T47D (cell line): ENCODE data around the gene FERMT2.
"Not testable (repeated sequence)": the region's sequence is repeated elsewhere in the genome, so short reads cannot be mapped to it uniquely, and the experiment has no call there.

ENCODE experiments used
- DNase-seq, 2 experiments: peaks; one replicate each; pipeline versions ENCODE4 v3.0.0 to v3.0.0-alpha.2; 2011 to 2012; ENCODE audit warnings: low read depth in 1 of 2, low spot score in 1 of 2
- JUND ChIP-seq: IDR thresholded peaks from 2 replicates; pipeline ENCODE4 v1.6.1; 2012; ENCODE audit warnings: low read depth
- in situ Hi-C: cut with HindIII; loops from 2 replicates; pipeline ENCODE4 v1.10.0; 2016; ENCODE audit warnings: low sequenced_read_pairs, low pct_unique_long_range_greater_than_20kb

FERMT2 gene

GRCh38 chr14:52868911-52869618 lies 81.8 kb downstream of the FERMT2 start:
- in situ Hi-C loops = no loop called here
- no peak for DNase-seq
- no peak for TF ChIP-seq JUND

GRCh38 chr14:52864893-52865292 lies 86.0 kb downstream of the FERMT2 start:
- DNase-seq, in situ Hi-C loops: not testable (repeated sequence)

DNA sequence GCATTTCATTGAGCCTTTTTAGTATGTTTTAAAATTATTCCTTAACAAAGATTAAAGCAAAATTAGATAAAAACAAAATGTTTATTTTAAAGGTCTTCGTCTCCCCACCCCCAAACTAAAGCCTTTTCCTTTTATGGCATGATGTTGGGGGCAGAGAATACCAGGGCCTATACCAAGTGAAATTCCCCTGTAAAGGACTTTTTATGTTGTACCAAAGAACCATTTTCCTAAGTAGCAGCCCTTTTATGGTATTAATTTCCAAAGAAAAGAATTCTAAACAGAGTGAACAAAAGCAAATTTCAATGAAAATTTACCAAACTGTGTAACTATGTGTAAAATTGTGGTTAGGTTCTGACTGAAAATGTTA lies 87.5 kb downstream of the FERMT2 start:
- DNase-seq = no peak
- in situ Hi-C loops = no loop called here
- no peak for TF ChIP-seq JUND

DNA sequence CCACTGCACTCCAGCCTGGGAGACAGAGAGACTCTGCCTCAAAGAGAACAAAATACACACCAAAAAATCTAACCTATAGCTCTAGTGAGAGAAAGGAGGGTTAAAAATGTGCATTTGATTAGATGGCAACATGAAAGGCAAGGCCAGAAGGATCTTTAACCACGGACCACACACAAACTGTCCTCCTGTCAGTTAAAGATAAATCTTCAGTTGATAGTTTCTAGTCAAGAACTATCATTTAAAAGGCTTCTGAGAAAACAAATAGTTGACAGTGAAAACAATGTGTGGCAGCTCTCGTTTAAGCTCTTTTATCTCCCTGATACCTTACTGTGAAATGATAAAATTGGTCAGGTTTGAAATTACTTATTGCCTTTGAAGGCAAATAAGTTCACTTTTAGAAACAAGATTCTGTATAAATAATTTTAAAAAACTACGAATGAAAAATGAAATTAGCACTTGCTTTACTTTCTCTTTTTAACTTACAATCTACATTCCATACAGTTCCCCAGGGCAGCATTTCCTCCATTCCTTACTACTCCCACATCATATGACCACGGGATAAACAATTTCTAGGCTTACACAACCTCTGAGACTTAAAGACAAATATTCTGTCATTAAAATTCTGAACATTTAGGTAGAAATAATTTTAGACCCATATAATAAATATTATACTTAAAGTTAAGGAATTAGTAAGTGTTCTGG lies 88.1 kb downstream of the FERMT2 start:
- in situ Hi-C loops = no loop called here
- DNase-seq = peak; percentile 51 to 71
- TF ChIP-seq JUND = no peak

DNA sequence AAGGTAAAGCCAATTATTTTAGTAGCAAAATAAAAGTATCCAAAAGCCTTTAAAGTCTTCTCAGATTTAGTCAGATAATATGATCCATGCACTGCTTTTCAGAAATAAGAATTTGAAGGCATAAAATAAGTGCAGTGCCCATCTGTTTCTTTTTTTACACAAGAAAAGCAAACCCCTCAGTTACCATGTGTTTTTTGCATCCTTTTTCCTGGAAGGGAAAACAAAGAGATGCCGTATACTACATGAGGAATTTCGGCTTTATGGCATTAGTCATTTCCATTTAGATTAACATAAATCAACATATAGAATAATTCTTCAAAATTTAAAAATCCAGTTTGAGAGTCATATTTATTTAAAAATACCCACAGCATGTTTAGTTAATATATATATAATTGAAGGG lies 89.4 kb downstream of the FERMT2 start:
- DNase-seq = no peak
- in situ Hi-C loops = no loop called here
- TF ChIP-seq JUND = no peak

GRCh38 chr14:52860910-52861309 lies 89.9 kb downstream of the FERMT2 start:
- DNase-seq = no peak
- TF ChIP-seq JUND = no peak
- in situ Hi-C loops = no loop called here

- no peak for TF ChIP-seq JUND
- no peak for DNase-seq
- in situ Hi-C loops = no loop called here
Observed at GRCh38 chr14:52860209-52860608, 90.6 kb downstream of the FERMT2 start.

DNA sequence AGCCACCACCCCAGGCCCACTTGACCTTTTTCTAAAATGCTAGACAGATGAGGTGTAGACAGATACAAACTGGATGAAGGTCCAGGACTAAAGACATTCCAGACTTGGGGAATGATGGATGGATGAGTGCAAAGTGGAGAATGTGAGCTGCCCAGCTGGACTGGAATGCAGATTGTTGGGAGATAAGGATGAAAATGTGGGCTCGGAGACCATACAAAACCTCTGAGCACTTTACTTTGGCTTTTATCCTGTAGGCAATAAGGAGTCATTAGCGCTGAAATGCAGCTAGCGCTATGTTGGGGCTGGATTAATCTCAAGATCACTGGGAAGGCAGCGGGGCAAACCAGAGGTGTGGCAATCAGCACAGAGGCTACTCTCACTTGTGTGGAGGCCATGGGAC lies 94.7 kb downstream of the FERMT2 start:
- in situ Hi-C loops = no loop called here
- no peak for TF ChIP-seq JUND
- DNase-seq = no peak

DNA sequence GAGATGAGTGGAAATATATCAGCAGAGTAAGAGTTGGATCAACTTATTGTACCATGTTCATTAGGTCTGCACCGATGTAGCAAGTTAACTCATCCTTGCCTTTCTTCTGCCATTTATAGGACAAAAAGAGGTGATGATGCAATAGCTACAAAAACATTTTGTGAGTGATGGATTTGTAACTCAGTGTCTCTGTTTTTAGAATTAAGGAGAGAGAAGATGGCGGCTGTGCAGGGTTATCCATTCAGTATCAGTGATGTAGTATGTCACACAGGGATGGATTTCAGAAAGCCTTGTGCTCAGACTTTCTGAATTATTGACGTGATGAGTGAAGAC lies 97.4 kb downstream of the FERMT2 start:
- in situ Hi-C loops = no loop called here
- no peak for DNase-seq
- no peak for TF ChIP-seq JUND

DNA sequence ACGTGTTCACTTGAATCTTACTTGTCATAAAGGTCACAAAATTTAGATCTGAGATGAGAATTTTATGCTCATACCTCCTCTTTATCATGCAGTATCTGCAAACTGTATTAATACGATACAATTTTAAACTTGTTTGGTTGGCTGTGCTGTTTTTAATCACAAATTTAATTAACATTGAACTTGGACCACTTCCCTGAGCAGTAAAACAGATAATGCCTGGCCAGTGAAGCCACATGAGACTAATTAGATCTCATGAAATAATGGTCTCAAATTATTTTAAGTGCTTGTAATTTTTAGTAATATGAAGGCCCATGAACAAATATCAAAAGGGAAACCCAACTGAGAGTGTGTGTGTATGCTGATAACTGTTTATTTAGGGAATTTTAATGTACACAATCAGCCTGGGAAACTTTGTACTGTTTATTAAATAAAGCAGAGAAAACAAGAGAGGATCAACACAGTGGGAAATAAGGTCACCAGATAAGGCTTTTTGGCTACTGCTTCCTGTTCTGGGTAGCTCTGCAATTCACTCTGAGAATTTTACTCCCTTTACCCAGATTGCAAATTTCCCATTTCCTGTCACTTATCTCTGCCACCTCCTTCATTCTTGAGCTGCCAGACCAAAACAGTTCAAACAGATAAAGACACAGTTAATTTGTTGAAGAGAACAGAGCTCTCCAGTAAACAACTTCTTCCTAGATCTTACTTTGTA lies 97.9 kb downstream of the FERMT2 start:
- TF ChIP-seq JUND = no peak
- no peak for DNase-seq
- in situ Hi-C loops = no loop called here

GRCh38 chr14:52850451-52850909 lies 100.4 kb downstream of the FERMT2 start:
- DNase-seq = no peak
- in situ Hi-C loops = no loop called here
- TF ChIP-seq JUND = no peak

GRCh38 chr14:52848626-52849025 lies 102.2 kb downstream of the FERMT2 start:
- no peak for TF ChIP-seq JUND
- in situ Hi-C loops = no loop called here
- DNase-seq = no peak

DNA sequence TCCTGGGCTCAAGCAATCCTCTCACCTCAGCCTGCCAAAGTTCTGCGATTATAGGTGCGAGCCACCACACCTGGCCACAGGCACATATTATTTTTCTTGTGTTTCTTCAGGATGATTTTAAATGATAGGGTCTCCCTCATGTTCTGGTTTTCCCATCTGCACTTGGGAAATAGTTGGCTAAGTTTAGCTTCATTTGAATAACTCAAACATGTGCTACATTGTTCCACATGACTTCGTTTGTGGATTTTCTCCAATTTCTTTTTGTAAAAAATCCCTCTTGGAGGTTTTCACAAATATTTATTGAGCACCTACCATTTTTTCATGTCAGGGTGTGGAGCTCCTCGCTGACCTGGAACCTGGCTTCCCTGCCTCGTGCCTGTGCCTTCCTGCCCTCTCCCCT lies 104.3 kb downstream of the FERMT2 start:
- no peak for DNase-seq
- no peak for TF ChIP-seq JUND
- in situ Hi-C loops = no loop called here
